Neural cell (in vitro differentiated cells): Measurements from ENCODE around the gene PRSS35.

Source experiments
- CTCF ChIP-seq: fragments of 450-650 bp; IDR thresholded peaks from 2 replicates; pipeline ENCODE4 v1.5.1; 2014; ENCODE audit warnings: antibody characterized with exemption, mild to moderate bottlenecking, moderate library complexity; ENCODE audit not compliant: poor library complexity, severe bottlenecking
- EP300 ChIP-seq: fragments of 450-650 bp; conservative IDR thresholded peaks from 2 replicates; pipeline ENCODE4 v1.6.1; 2014; ENCODE audit warnings: antibody characterized with exemption, mild to moderate bottlenecking, moderate library complexity; ENCODE audit not compliant: poor library complexity, severe bottlenecking
- EZH2 ChIP-seq: fragments of 200-600, 300-800 bp; shearing (Covaris generic), sonication (generic); IDR thresholded peaks from 2 replicates; pipeline ENCODE4 v1.6.1; 2014; ENCODE audit warnings: antibody characterized with exemption, low read length, borderline replicate concordance, mild to moderate bottlenecking; ENCODE audit not compliant: insufficient read depth, poor library complexity, severe bottlenecking
- MXI1 ChIP-seq: fragments of 450-650 bp; conservative IDR thresholded peaks from 2 replicates; pipeline ENCODE4 v1.6.1; 2014; ENCODE audit warnings: antibody characterized with exemption, mild to moderate bottlenecking; ENCODE audit not compliant: poor library complexity, severe bottlenecking
- POLR2AphosphoS5 ChIP-seq: IDR thresholded peaks from 2 replicates; pipeline ENCODE4 v1.6.1; 2012
- SMC3 ChIP-seq: fragments of 450-650 bp; conservative IDR thresholded peaks from 2 replicates; pipeline ENCODE4 v1.6.1; 2014; ENCODE audit warnings: antibody characterized with exemption, mild to moderate bottlenecking, moderate library complexity; ENCODE audit not compliant: poor library complexity
- TAF1 ChIP-seq: IDR thresholded peaks from 2 replicates; pipeline ENCODE4 v1.6.1; 2012; ENCODE audit warnings: low read depth

GRCh38 chr6:83505356-83505755 is 7.0 kb upstream of the PRSS35 start:
- TF ChIP-seq CTCF, result no peak
- TF ChIP-seq EP300, result no peak
- no peak for TF ChIP-seq MXI1
- TF ChIP-seq POLR2AphosphoS5, result no peak
- TF ChIP-seq SMC3, result no peak
- TF ChIP-seq TAF1, result no peak
- no peak for TF ChIP-seq EZH2
